ENCODE measurements around the gene DUOXA2. TPM values are rescaled to one million over a fixed set of nuclear protein-coding genes. Genes with fewer than 3 reads are reported as not detected.

DUOXA2 gene
- total RNA-seq, 1 donor from 2014 or later = not detected

- no peaks in the 10 kb centered on the region for H3K9me3 ChIP-seq (ENCODE audit: control insufficient read depth in 3 of 3, low read length in 3 of 3)
- peaks cover 30 to 54% (median 52%) of the 10 kb centered on the region in 3 donors for H3K27me3 ChIP-seq (ENCODE audit: control insufficient read depth in 3 of 3, insufficient read depth in 3 of 3, low read length in 3 of 3)
Measured at GRCh38 chr15:45123397-45123796, 9.3 kb downstream of the DUOXA2 start.

DNA sequence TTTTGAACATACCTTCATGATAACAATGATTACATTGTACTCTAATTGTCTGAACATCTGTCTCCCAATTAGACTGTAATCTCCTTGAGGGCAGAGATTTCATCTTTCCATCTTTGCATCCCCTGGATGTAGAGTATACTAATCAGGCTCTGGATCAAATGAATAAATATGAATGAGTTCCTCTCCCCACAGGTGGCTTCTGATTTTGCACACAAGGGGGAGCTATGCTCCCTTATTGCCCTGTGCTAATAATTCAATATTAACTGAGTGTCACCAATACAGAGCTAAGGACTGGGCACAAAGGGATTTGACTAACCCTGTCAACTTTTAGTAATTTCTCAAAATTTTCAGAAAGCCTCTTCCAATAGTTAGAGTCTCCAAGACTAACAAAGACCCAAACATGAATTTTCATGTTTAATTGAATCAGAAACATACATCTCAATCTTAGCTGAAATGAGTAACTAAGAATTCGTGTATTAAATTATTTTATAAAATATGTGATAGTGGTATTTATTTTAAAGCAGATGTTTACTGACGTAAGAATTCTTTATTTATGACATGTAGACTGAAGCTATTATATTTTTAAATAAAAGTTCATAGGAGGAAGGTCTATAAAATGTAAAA lies 12.5 kb downstream of the DUOXA2 start:
- Histone ChIP-seq H3K4me1 (ENCODE audit: control insufficient read depth in 3 of 3, insufficient read depth in 3 of 3, low read length in 3 of 3) (no peaks in the 10 kb centered on the region), H3K9ac (ENCODE audit: low read depth in 1 of 3, low read length in 3 of 3) (no peak overlapping the region), H3K9me3 (ENCODE audit: control insufficient read depth in 3 of 3, low read length in 3 of 3) (no peaks in the 10 kb centered on the region), H3K27me3 (ENCODE audit: control insufficient read depth in 3 of 3, insufficient read depth in 3 of 3, low read length in 3 of 3) (peaks cover 43 to 54% (median 53%) of the 10 kb centered on the region in 3 donors), H3K36me3 (ENCODE audit: control insufficient read depth in 3 of 3, insufficient read depth in 3 of 3, low read length in 3 of 3) (no peaks in the 10 kb centered on the region), H3K27ac (ENCODE audit: low read depth, low read length) (no peak overlapping the region), H3K4me3 (ENCODE audit: low read length in 3 of 3) (no peak overlapping the region)

More at GRCh38 chr15:45123397-45123796, 9.3 kb downstream of the DUOXA2 start:
- no peak overlapping the region for H3K27ac ChIP-seq (ENCODE audit: low read depth, low read length)
- no peaks in the 10 kb centered on the region for H3K4me1 ChIP-seq (ENCODE audit: control insufficient read depth in 3 of 3, insufficient read depth in 3 of 3, low read length in 3 of 3)
- no peak overlapping the region for H3K4me3 ChIP-seq (ENCODE audit: low read length in 3 of 3)
- H3K9ac ChIP-seq (ENCODE audit: low read depth in 1 of 3, low read length in 3 of 3) = no peak overlapping the region
- no peaks in the 10 kb centered on the region for H3K36me3 ChIP-seq (ENCODE audit: control insufficient read depth in 3 of 3, insufficient read depth in 3 of 3, low read length in 3 of 3)

- H3K27ac ChIP-seq (ENCODE audit: low read depth, low read length) = no peak overlapping the region
- H3K27me3 ChIP-seq (ENCODE audit: control insufficient read depth in 3 of 3, insufficient read depth in 3 of 3, low read length in 3 of 3) = peaks cover 48 to 62% (median 56%) of the 10 kb centered on the region in 3 donors
- H3K9ac ChIP-seq (ENCODE audit: low read depth in 1 of 3, low read length in 3 of 3) = no peak overlapping the region
- H3K9me3 ChIP-seq (ENCODE audit: control insufficient read depth in 3 of 3, low read length in 3 of 3) = no peaks in the 10 kb centered on the region
- H3K4me1 ChIP-seq (ENCODE audit: control insufficient read depth in 3 of 3, insufficient read depth in 3 of 3, low read length in 3 of 3) = no peaks in the 10 kb centered on the region
- no peaks in the 10 kb centered on the region for H3K36me3 ChIP-seq (ENCODE audit: control insufficient read depth in 3 of 3, insufficient read depth in 3 of 3, low read length in 3 of 3)
- peak overlapping the region in 2 of 3 donors; percentile 49 to 60 for H3K4me3 ChIP-seq (ENCODE audit: low read length in 3 of 3)
Measured at GRCh38 chr15:45128971-45129639, 15.0 kb downstream of the DUOXA2 start.

DNA sequence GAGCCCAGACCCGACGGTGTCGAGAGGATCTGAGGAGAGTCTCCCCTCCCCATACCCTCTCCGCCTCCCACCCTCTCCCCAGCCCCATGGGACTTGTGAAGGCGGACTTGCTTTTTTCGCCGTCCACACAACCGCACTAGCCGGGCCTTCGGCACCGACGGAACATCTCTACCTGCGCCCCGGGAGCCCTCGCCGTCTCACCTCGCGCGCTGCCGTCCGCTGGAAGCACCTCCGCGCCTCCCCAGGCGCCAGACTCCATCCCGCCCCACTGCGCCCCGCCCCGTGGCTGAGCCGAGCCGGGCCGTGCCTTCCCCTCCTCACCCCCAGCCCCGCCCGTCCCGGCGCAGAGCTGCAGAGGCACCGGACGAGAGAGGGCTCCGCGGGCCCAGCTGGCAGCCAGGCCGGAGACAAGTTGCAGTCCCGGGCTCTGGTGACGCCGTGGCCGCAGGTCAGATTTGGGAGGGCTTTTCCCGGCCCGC lies 15.6 kb downstream of the DUOXA2 start, which contains the start of the genes DUOX1 and DUOXA1:
Gene DUOX1, plus strand, starts transcription at position 344 of the 479 bp plus-strand sequence. CDS start 1,973 bp downstream, outside the sequence.
Gene DUOXA1, minus strand, starts transcription at position 229 of the 479 bp plus-strand sequence. CDS start 6,865 bp downstream, outside the sequence.
- Histone ChIP-seq H3K9me3 (ENCODE audit: control insufficient read depth in 3 of 3, low read length in 3 of 3) (no peaks in the 10 kb centered on the region), H3K9ac (ENCODE audit: low read depth in 1 of 3, low read length in 3 of 3) (no peak within 1 kb of the TSS), H3K27me3 (ENCODE audit: control insufficient read depth in 3 of 3, insufficient read depth in 3 of 3, low read length in 3 of 3) (peaks cover 54 to 66% (median 62%) of the 10 kb centered on the region in 3 donors), H3K4me1 (ENCODE audit: control insufficient read depth in 3 of 3, insufficient read depth in 3 of 3, low read length in 3 of 3) (peaks cover under 1 to 2% (median 2%) of the 10 kb centered on the region in 3 donors), H3K36me3 (ENCODE audit: control insufficient read depth in 3 of 3, insufficient read depth in 3 of 3, low read length in 3 of 3) (no peaks in the 10 kb centered on the region), H3K4me3 (ENCODE audit: low read length in 3 of 3) (peak within 1 kb of the TSS in 2 of 3 donors; percentile 49 to 60), H3K27ac (ENCODE audit: low read depth, low read length) (no peak within 1 kb of the TSS)

DNA sequence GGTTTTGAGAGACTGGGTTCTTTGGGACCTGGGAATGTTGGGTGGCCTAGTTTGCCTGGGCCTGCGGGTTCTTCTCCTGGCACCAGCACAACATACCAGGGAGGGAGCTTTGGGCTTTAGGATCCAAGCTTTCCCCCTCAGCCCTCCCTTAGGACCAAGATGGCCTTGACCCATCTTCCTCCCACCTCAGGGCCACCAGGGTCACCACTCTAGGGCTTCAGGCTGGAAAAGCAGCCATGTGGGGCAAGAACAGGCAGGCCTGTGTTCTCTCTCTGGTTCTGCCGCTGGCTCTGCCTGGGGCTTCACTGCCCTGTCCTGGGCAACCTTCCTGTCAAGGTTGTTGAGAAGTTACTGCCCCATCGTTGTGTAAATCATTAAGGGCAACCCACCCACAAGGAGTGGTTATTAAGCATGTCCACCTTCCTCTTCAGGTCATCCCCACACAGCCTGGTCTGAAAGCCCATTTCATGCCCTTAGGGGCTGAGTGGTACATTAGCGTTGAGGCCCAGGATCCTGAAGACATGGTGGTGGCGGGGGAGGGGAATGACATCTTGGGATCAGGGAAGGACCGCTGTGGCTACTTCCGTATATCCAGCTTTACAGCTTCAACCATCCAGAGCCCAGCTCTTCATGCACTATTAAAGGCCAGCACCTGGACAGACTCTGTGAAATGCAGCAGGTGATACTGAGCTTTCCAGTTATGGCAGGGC lies 16.3 kb downstream of the DUOXA2 start:
- no peaks in the 10 kb centered on the region for H3K9me3 ChIP-seq (ENCODE audit: control insufficient read depth in 3 of 3, low read length in 3 of 3)
- H3K36me3 ChIP-seq (ENCODE audit: control insufficient read depth in 3 of 3, insufficient read depth in 3 of 3, low read length in 3 of 3) = no peaks in the 10 kb centered on the region
- peaks cover 5 to 7% (median 5%) of the 10 kb centered on the region in 3 donors for H3K4me1 ChIP-seq (ENCODE audit: control insufficient read depth in 3 of 3, insufficient read depth in 3 of 3, low read length in 3 of 3)
- no peak overlapping the region for H3K27ac ChIP-seq (ENCODE audit: low read depth, low read length)
- peaks cover 59 to 65% (median 62%) of the 10 kb centered on the region in 3 donors for H3K27me3 ChIP-seq (ENCODE audit: control insufficient read depth in 3 of 3, insufficient read depth in 3 of 3, low read length in 3 of 3)
- H3K4me3 ChIP-seq (ENCODE audit: low read length in 3 of 3) = peak overlapping the region in 1 of 3 donors; percentile 14
- H3K9ac ChIP-seq (ENCODE audit: low read depth in 1 of 3, low read length in 3 of 3) = no peak overlapping the region

- H3K27ac ChIP-seq (ENCODE audit: low read depth, low read length) = no peak overlapping the region
- H3K36me3 ChIP-seq (ENCODE audit: control insufficient read depth in 3 of 3, insufficient read depth in 3 of 3, low read length in 3 of 3) = no peaks in the 10 kb centered on the region
- peaks cover 5 to 7% (median 5%) of the 10 kb centered on the region in 3 donors for H3K4me1 ChIP-seq (ENCODE audit: control insufficient read depth in 3 of 3, insufficient read depth in 3 of 3, low read length in 3 of 3)
- no peak overlapping the region for H3K9ac ChIP-seq (ENCODE audit: low read depth in 1 of 3, low read length in 3 of 3)
- peaks cover 63 to 72% (median 66%) of the 10 kb centered on the region in 3 donors for H3K27me3 ChIP-seq (ENCODE audit: control insufficient read depth in 3 of 3, insufficient read depth in 3 of 3, low read length in 3 of 3)
- no peaks in the 10 kb centered on the region for H3K9me3 ChIP-seq (ENCODE audit: control insufficient read depth in 3 of 3, low read length in 3 of 3)
- H3K4me3 ChIP-seq (ENCODE audit: low read length in 3 of 3) = no peak overlapping the region
Measured at GRCh38 chr15:45131510-45131909, 17.4 kb downstream of the DUOXA2 start.

DNA sequence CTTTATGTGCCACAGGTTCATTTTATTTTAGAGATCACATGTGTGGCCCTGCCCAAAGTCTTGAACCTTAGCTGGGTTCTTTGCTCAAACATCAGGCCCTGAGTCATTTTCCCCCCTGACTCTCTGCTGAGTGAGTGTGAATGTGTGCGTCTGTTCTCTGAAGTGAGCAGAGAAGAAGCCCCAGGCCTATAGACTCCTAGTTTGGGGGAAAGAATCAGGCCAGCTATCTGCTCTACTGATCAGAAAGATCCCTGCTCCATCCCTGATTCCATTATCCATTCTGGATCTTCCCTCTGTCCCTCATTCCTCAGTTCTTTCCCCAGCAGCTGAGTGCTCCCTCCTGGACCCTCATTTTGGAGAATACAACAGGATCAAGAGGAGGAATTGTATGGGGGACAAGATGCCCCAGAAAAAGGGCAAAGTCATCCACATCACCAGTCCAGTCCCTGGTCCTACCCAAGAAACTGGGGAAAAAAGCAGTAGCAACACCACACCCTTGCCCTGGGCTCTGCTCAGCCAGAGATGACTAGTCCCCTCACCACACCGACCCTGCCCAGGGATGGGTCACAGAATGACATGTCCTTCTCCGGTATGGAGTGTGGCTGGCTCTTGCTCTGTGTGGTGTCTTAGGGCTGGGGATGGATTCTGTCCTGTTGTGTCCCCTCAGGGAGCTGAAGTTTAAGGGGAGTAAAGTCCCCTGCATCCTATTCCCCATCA lies 18.9 kb downstream of the DUOXA2 start:
- H3K36me3 ChIP-seq (ENCODE audit: control insufficient read depth in 3 of 3, insufficient read depth in 3 of 3, low read length in 3 of 3) = no peaks in the 10 kb centered on the region
- no peaks in the 10 kb centered on the region for H3K9me3 ChIP-seq (ENCODE audit: control insufficient read depth in 3 of 3, low read length in 3 of 3)
- no peak overlapping the region for H3K27ac ChIP-seq (ENCODE audit: low read depth, low read length)
- H3K27me3 ChIP-seq (ENCODE audit: control insufficient read depth in 3 of 3, insufficient read depth in 3 of 3, low read length in 3 of 3) = peaks cover 67 to 68% (median 67%) of the 10 kb centered on the region in 3 donors
- H3K4me1 ChIP-seq (ENCODE audit: control insufficient read depth in 3 of 3, insufficient read depth in 3 of 3, low read length in 3 of 3) = peaks cover 5 to 7% (median 5%) of the 10 kb centered on the region in 3 donors
- no peak overlapping the region for H3K4me3 ChIP-seq (ENCODE audit: low read length in 3 of 3)
- no peak overlapping the region for H3K9ac ChIP-seq (ENCODE audit: low read depth in 1 of 3, low read length in 3 of 3)

DNA sequence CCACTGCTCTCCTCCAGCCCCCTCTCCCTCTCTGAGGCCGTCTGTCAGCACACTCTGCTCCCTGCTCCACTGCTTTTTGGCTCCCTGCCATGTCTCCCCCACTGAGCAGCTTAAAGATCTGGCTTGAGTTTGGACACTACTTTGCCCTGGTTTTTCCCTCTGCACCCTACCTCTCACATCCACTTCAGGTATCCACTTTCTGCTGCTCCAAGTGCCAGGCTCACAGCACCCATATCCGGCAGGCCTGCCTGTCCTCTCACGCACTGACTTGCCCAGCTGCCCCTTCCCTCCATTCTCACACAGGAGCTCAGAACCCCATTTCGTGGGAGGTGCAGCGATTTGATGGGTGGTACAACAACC lies 19.4 kb downstream of the DUOXA2 start:
- Histone ChIP-seq H3K4me1 (ENCODE audit: control insufficient read depth in 3 of 3, insufficient read depth in 3 of 3, low read length in 3 of 3) (peaks cover 5 to 7% (median 5%) of the 10 kb centered on the region in 3 donors), H3K27me3 (ENCODE audit: control insufficient read depth in 3 of 3, insufficient read depth in 3 of 3, low read length in 3 of 3) (peaks cover 62 to 67% (median 64%) of the 10 kb centered on the region in 3 donors), H3K4me3 (ENCODE audit: low read length in 3 of 3) (no peak overlapping the region), H3K36me3 (ENCODE audit: control insufficient read depth in 3 of 3, insufficient read depth in 3 of 3, low read length in 3 of 3) (no peaks in the 10 kb centered on the region), H3K9ac (ENCODE audit: low read depth in 1 of 3, low read length in 3 of 3) (no peak overlapping the region), H3K27ac (ENCODE audit: low read depth, low read length) (no peak overlapping the region), H3K9me3 (ENCODE audit: control insufficient read depth in 3 of 3, low read length in 3 of 3) (no peaks in the 10 kb centered on the region)

- Histone ChIP-seq H3K4me3 (ENCODE audit: low read length in 3 of 3) (no peak overlapping the region), H3K27ac (ENCODE audit: low read depth, low read length) (no peak overlapping the region), H3K27me3 (ENCODE audit: control insufficient read depth in 3 of 3, insufficient read depth in 3 of 3, low read length in 3 of 3) (peaks cover 57 to 62% (median 59%) of the 10 kb centered on the region in 3 donors), H3K9me3 (ENCODE audit: control insufficient read depth in 3 of 3, low read length in 3 of 3) (no peaks in the 10 kb centered on the region), H3K9ac (ENCODE audit: low read depth in 1 of 3, low read length in 3 of 3) (no peak overlapping the region), H3K4me1 (ENCODE audit: control insufficient read depth in 3 of 3, insufficient read depth in 3 of 3, low read length in 3 of 3) (peaks cover 5 to 7% (median 5%) of the 10 kb centered on the region in 3 donors), H3K36me3 (ENCODE audit: control insufficient read depth in 3 of 3, insufficient read depth in 3 of 3, low read length in 3 of 3) (no peaks in the 10 kb centered on the region)
Measured at GRCh38 chr15:45134046-45134445, 19.9 kb downstream of the DUOXA2 start.

All from skeletal muscle tissue (tissue), 4 donors.